HTERT RPE-1 (cell line): ENCODE results near the gene SLC9A7.

Source experiments
- in situ Hi-C: fragments of 300-500 bp; cut with MboI; formaldehyde crosslinking; loops from 4 replicates; pipeline ENCODE4 v1.14.3; 2020; ENCODE audit warnings: low sequenced_read_pairs

The SLC9A7 gene

GRCh38 chrX:46575586-46575985 is 183.3 kb downstream of the SLC9A7 start:
- in situ Hi-C loops: no loop called here

DNA sequence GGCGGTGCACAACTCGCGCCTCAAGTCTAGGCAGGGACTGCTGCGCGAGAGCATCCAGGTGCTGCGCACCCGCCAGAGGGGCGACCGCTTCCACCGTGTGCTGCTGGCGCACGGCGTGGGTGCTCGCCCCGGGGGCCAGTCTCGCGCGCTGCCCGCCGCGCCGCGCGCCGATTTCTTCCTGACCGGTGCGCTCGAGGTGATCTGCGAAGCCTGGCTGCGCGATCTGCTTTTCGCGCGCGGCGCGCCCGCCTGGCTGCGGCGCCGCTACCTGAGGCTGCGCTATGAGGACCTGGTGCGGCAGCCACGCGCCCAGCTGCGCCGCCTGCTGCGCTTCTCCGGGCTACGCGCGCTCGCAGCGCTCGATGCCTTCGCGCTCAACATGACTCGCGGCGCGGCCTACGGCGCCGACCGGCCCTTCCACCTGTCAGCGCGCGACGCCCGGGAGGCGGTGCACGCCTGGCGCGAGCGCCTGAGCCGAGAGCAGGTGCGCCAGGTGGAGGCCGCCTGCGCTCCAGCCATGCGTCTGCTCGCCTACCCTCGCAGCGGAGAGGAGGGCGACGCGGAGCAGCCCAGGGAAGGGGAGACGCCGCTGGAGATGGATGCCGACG is 184.0 kb downstream of the SLC9A7 start:
- in situ Hi-C loops: no loop called here

DNA sequence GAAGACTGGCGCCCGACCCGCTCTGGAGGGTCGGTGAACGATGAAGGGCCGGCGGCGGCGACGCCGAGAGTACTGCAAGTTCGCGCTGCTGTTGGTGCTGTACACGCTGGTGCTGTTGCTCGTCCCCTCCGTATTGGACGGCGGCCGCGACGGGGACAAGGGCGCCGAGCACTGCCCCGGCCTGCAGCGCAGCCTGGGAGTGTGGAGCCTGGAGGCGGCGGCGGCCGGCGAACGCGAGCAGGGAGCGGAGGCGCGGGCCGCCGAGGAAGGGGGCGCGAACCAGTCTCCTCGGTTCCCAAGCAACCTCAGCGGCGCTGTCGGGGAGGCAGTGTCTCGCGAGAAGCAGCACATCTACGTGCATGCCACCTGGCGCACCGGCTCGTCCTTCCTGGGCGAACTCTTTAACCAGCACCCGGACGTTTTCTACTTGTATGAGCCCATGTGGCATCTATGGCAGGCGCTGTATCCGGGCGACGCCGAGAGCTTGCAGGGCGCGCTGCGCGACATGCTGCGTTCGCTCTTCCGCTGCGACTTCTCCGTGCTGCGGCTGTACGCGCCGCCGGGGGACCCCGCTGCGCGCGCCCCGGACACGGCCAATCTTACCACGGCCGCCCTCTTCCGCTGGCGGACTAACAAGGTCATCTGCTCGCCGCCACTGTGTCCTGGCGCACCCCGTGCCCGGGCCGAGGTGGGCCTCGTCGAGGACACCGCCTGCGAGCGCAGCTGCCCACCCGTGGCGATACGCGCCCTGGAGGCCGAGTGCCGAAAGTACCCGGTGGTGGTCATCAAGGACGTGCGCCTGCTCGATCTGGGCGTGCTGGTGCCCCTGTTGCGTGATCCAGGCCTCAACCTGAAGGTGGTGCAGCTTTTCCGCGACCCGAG is 184.8 kb downstream of the SLC9A7 start:
- in situ Hi-C loops: no loop called here

DNA sequence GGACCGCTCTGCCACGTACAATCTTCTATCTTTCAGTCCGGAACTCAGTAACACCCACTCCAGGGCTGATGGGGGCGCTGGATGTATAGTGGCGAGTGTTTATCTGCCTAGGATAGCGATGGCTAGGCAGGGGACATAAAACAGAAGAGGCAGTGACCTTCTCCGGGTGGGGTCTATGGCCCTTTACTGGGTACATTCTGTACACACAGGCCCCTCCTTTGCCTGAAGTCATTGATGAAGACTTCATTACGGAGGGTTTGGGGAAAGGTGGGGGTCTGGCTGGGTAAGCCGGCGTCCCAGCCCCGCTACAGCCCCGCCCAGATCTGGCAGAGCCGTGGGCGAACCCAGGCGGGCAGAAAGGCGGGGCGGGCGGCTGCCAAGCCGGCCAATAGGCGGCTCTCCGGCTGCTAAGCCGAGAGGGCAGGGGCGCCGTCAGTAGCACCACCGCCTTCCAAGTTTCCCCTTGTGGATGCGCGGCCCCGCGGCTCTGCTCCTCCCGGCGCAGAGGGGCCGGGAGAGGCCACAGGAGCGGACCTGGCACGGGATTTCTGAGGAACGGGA is 185.5 kb downstream of the SLC9A7 start, which contains the start of gene CHST7:
Gene CHST7, plus strand, starts transcription at position 435 of the 561 bp plus-strand sequence. CDS start 167 bp downstream, outside the sequence.
- in situ Hi-C loops: no loop called here

DNA sequence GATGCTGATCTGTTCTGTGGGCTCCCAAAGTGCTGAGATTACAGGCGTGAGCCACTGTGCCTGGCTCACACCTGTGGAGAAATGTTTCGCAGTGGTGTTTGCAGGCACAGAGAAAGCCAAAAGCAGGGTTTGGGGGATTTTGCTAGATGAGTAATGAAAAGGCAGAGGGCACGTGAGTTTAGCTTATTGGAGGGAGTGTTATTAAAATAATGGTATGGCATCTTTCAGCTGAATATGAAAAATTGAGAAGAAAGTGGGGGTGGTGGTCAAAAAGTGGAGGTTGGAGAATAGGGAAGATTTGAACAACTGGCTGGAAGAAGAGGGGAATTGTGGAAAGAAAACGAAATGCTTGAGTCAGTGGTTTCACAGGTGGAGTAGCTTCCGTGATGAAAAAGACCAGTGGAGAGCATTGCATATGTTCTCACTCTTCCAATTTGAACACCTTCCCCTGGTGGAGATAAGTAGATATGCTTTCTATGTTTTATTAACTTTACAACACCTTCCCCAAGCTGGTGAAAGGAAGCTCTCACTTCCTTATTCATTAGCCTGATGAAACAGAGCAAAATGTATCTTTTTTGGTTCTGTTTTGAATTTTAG is 186.5 kb downstream of the SLC9A7 start:
- in situ Hi-C loops: no loop called here

GRCh38 chrX:46571423-46572339 is 187.2 kb downstream of the SLC9A7 start:
- in situ Hi-C loops: no loop called here

- in situ Hi-C loops: no loop called here
These were observed 189.3 kb downstream of the SLC9A7 start for GRCh38 chrX:46569621-46570020.

DNA sequence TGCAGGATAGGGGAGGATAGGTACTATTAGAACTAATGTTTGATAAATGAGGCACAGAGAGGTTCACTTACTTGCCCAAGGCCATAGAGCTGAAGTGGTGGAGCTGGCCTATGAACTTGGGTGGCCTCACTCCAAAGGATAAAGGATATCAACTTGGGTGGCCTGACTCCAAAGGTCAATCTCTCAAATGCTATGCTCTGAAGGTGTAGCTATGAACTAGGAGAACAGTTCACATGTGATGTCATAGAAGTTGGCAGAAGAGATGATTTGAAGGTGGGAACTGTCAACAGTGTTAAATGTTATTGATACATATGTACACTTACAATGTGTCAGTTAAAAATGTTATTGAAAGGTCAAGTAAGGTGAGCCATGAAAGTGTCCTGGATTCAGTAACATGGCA is 191.5 kb downstream of the SLC9A7 start:
- in situ Hi-C loops: no loop called here

- in situ Hi-C loops: no loop called here
These were observed 196.9 kb downstream of the SLC9A7 start for GRCh38 chrX:46561824-46562657.

GRCh38 chrX:46559062-46559461 is 199.9 kb downstream of the SLC9A7 start:
- in situ Hi-C loops: no loop called here

DNA sequence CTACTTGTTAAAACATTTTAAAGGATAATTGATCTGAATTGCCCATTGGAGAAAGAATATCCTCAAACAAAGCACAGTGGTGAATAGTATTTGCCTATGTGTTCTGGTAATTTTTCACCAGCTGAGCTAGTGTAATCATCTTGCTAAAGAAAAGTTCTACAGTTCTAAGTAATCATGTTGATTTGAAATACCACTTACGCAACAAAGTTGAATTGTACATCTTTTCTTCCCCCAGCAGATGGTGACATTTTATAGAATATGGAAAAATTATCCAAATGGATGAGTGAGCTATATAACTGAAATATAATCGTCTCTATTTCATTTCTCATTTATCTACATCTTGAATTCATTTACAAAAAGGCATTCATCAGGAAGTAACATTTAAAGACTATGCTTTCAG is 204.0 kb downstream of the SLC9A7 start:
- in situ Hi-C loops: no loop called here

- in situ Hi-C loops: no loop called here
These were observed 205.0 kb downstream of the SLC9A7 start for GRCh38 chrX:46553935-46554334.

GRCh38 chrX:46551494-46552128 is 207.3 kb downstream of the SLC9A7 start:
- in situ Hi-C loops: no loop called here

GRCh38 chrX:46549914-46550313 is 209.0 kb downstream of the SLC9A7 start:
- in situ Hi-C loops: no loop called here
